Right atrium auricular region (tissue), 2 donors: ENCODE data around the gene ZSWIM4. TPM values are rescaled to one million over a fixed set of nuclear protein-coding genes. Genes with fewer than 3 reads are reported as not detected.
"Not testable (repeated sequence)": the region's sequence is repeated elsewhere in the genome, so short reads cannot be mapped to it uniquely, and the experiment has no call there.

Experiments
- DNase-seq: peaks from one replicate; pipeline ENCODE4 v3.0.0-alpha.2; 2019; ENCODE audit warnings: low spot score
- H3K27ac ChIP-seq, 2 donors: fragments of 200-600 bp; sonication (generic); 1 replicate in 1 of 2; 2 replicates in 1 of 2; pipeline ENCODE4 v1.5.1; 2016 to 2019
- H3K27me3 ChIP-seq, 2 donors: fragments of 200-600 bp; sonication (generic); one replicate each; pipeline versions ENCODE4 v1.5.1 to v1.6.0; 2017 to 2019
- H3K36me3 ChIP-seq: fragments of 200-600 bp; sonication (generic); one replicate; pipeline ENCODE4 v1.5.1; 2016
- H3K4me1 ChIP-seq, 2 donors: fragments of 200-600 bp; sonication (generic); one replicate each; pipeline versions ENCODE4 v1.5.1 to v1.6.0; 2017 to 2019
- H3K4me3 ChIP-seq, 2 donors: fragments of 200-600 bp; sonication (generic); 1 replicate in 1 of 2; 2 replicates in 1 of 2; pipeline ENCODE4 v1.5.1; 2017 to 2019; ENCODE audit warnings: mild to moderate bottlenecking in 1 of 2, moderate library complexity in 1 of 2
- H3K9me3 ChIP-seq, 2 donors: fragments of 200-600 bp; sonication (generic); one replicate each; pipeline ENCODE4 v1.5.1; 2019
- CTCF ChIP-seq, 2 donors: fragments of 200-600 bp; sonication (generic); IDR thresholded peaks; one replicate each; pipeline ENCODE4 v1.5.1; 2019; ENCODE audit warnings: antibody characterized with exemption in 2 of 2
- total RNA-seq, 2 donors: library from RNA; depleted of rRNA; stranded (reverse); fragments of >200 nt; gene quantifications; one replicate each; pipeline ENCODE4 v1.1.0, GENCODE V29; 2016

ZSWIM4 gene
- total RNA-seq = 1 to 10 TPM; 5.7 to 9.8 TPM

- Histone ChIP-seq H3K27ac (peak within 1 kb of the TSS; percentile 92), H3K36me3 (no peaks in the 10 kb centered on the region), H3K9me3 (no peaks in the 10 kb centered on the region), H3K4me1 (peaks cover 0 to 38% of the 10 kb centered on the region in 2 donors), H3K4me3 (peak within 1 kb of the TSS; percentile 84 to 91), H3K27me3 (no peaks in the 10 kb centered on the region)
- peak; percentile 100 for DNase-seq
- TF ChIP-seq CTCF (IDR thresholded peaks at IDR 0.05) = no peak
Measured at GRCh38 chr19:13794757-13795589, at the start of gene ZSWIM4. ZSWIM4 (plus strand) TSS chr19:13795443; CDS start chr19:13795649, 206 bp downstream.

- Histone ChIP-seq H3K9me3 (no peaks in the 10 kb centered on the region), H3K27ac (peak overlapping the region; percentile 48 to 56), H3K36me3 (peaks cover 8% of the 10 kb centered on the region), H3K27me3 (no peaks in the 10 kb centered on the region), H3K4me3 (peak overlapping the region in 1 of 2 donors; percentile 84), H3K4me1 (peaks cover 0 to 20% of the 10 kb centered on the region in 2 donors)
- no peak for DNase-seq
- TF ChIP-seq CTCF (IDR thresholded peaks at IDR 0.05) = no peak
Measured at GRCh38 chr19:13747098-13747453, 48.2 kb upstream of the ZSWIM4 start.

GRCh38 chr19:13748169-13748828 is 46.9 kb upstream of the ZSWIM4 start:
- peak overlapping the region; percentile 76 to 84 for H3K4me3 ChIP-seq
- peaks cover 0 to 20% of the 10 kb centered on the region in 2 donors for H3K4me1 ChIP-seq
- peak; percentile 63 for DNase-seq
- no peaks in the 10 kb centered on the region for H3K27me3 ChIP-seq
- H3K36me3 ChIP-seq = peaks cover 20% of the 10 kb centered on the region
- H3K27ac ChIP-seq = peak overlapping the region; percentile 91 to 94
- TF ChIP-seq CTCF (IDR thresholded peaks at IDR 0.05) = no peak
- no peaks in the 10 kb centered on the region for H3K9me3 ChIP-seq

GRCh38 chr19:13751436-13751835 is 43.8 kb upstream of the ZSWIM4 start:
- Histone ChIP-seq H3K27me3 (no peaks in the 10 kb centered on the region), H3K36me3 (peaks cover 52% of the 10 kb centered on the region), H3K4me3 (no peak overlapping the region), H3K9me3 (no peaks in the 10 kb centered on the region), H3K4me1 (peaks cover 0 to 20% of the 10 kb centered on the region in 2 donors), H3K27ac (no peak overlapping the region)
- DNase-seq = no peak
- TF ChIP-seq CTCF (IDR thresholded peaks at IDR 0.05) = no peak

- H3K4me3 ChIP-seq, DNase-seq, H3K27ac ChIP-seq, H3K27me3 ChIP-seq, H3K9me3 ChIP-seq: not testable (repeated sequence)
- Histone ChIP-seq H3K4me1 (peaks cover 0 to 16% of the 10 kb centered on the region in 2 donors), H3K36me3 (peaks cover 73% of the 10 kb centered on the region)
Measured at GRCh38 chr19:13753622-13754021, 41.6 kb upstream of the ZSWIM4 start.

- Histone ChIP-seq H3K4me3 (no peak overlapping the region), H3K9me3 (no peaks in the 10 kb centered on the region), H3K27ac (no peak overlapping the region), H3K36me3 (peaks cover 99% of the 10 kb centered on the region), H3K27me3 (no peaks in the 10 kb centered on the region), H3K4me1 (no peaks in the 10 kb centered on the region)
- no peak for DNase-seq
- TF ChIP-seq CTCF (IDR thresholded peaks at IDR 0.05) = no peak
Measured at GRCh38 chr19:13756210-13756609, 39.0 kb upstream of the ZSWIM4 start.
